T-helper 1 cell treated with Interleukin-12 subunit alpha and Interleukin-12 subunit beta and Interleukin-4 antibody, amounts not matched to agents 30 μg/mL and 1 μg/mL, for 36 hours (primary cell): Measurements from ENCODE around the gene TRAF3.

Experiments
- H3K27ac Mint-ChIP-seq: one replicate; pipeline ENCODE4 v1.8.0; 2021; ENCODE audit warnings: mild to moderate bottlenecking, mixed read lengths
- H3K27me3 Mint-ChIP-seq: one replicate; pipeline ENCODE4 v1.8.0; 2021; ENCODE audit warnings: low read depth, mixed read lengths
- H3K36me3 Mint-ChIP-seq: one replicate; pipeline ENCODE4 v1.8.0; 2021; ENCODE audit warnings: low read depth, mixed read lengths
- H3K4me1 Mint-ChIP-seq: one replicate; pipeline ENCODE4 v1.8.0; 2021; ENCODE audit warnings: low read depth, mixed read lengths
- H3K4me3 Mint-ChIP-seq: one replicate; pipeline ENCODE4 v1.8.0; 2021; ENCODE audit warnings: mild to moderate bottlenecking, moderate library complexity, mixed read lengths
- H3K9me3 Mint-ChIP-seq: one replicate; pipeline ENCODE4 v1.8.0; 2021; ENCODE audit warnings: mixed read lengths

The TRAF3 gene

DNA sequence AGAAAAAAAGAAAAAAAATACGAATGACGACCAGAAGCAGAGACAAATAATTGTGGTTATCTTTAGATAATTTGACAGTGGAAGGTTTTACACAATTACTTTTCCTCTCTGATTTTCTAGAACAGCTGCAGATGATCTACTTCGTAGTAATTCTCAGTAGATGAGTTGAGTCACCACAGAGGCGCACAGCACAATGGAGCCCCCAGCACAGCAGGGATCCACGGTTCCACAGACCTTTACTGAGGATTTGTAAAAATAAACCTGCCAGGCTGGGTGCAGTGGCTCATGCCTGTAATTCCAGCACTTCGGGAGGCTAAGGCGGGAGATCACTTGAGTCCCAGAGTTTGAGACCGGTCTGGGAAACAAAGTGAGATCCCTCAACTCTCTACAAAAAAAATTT lies 174.6 kb downstream of the TRAF3 start:
- H3K4me3 Mint-ChIP-seq, result no peak overlapping the region
- H3K36me3 Mint-ChIP-seq, result no peaks in the 10 kb centered on the region
- H3K27ac Mint-ChIP-seq, result no peak overlapping the region
- no peaks in the 10 kb centered on the region for H3K27me3 Mint-ChIP-seq
- peaks cover 14% of the 10 kb centered on the region for H3K4me1 Mint-ChIP-seq
- no peaks in the 10 kb centered on the region for H3K9me3 Mint-ChIP-seq

DNA sequence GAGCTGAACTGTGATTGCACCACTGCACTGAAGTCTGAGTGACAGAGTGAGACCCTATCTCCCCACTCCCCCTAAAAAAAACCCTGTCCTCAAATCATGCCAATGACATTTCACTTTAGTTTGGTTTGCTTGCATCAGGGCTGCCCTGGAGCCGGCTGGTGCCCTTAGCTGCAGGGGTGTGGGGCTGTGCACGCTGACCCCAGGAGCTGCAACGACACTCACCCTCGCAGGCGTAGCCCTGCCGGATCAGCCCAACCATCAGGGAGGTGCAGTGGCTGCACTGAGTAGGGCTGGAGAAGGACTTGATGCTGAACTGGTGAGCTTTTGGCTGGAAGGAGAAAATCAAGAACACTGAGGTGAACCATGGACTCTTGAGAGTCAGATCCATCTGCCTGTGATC lies 175.0 kb downstream of the TRAF3 start:
- no peak overlapping the region for H3K4me3 Mint-ChIP-seq
- H3K27ac Mint-ChIP-seq, result no peak overlapping the region
- no peaks in the 10 kb centered on the region for H3K36me3 Mint-ChIP-seq
- no peaks in the 10 kb centered on the region for H3K27me3 Mint-ChIP-seq
- no peaks in the 10 kb centered on the region for H3K9me3 Mint-ChIP-seq
- H3K4me1 Mint-ChIP-seq, result peaks cover 11% of the 10 kb centered on the region

DNA sequence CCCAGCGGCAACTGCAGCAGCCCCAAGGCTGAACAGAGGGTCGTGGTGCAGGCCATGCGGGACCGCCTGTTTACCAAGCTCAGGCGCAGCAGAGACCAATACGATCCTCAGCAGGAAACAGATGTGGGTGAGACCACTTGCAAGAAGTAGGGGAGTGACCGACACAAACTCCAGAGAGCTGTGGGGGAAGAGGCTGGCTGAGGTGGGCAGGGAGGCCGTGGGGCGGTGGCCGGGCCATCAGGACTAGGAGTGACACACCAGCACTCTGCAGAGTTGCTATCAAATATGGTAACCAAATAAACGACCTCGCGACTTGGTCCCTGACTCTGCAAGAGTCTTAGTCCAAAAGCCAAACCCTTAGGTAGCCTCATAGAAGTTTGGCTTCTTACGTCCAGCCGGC lies 175.9 kb downstream of the TRAF3 start:
- H3K4me1 Mint-ChIP-seq, result peaks cover 9% of the 10 kb centered on the region
- no peaks in the 10 kb centered on the region for H3K36me3 Mint-ChIP-seq
- H3K27ac Mint-ChIP-seq, result no peak overlapping the region
- H3K27me3 Mint-ChIP-seq, result no peaks in the 10 kb centered on the region
- H3K9me3 Mint-ChIP-seq, result no peaks in the 10 kb centered on the region
- no peak overlapping the region for H3K4me3 Mint-ChIP-seq

DNA sequence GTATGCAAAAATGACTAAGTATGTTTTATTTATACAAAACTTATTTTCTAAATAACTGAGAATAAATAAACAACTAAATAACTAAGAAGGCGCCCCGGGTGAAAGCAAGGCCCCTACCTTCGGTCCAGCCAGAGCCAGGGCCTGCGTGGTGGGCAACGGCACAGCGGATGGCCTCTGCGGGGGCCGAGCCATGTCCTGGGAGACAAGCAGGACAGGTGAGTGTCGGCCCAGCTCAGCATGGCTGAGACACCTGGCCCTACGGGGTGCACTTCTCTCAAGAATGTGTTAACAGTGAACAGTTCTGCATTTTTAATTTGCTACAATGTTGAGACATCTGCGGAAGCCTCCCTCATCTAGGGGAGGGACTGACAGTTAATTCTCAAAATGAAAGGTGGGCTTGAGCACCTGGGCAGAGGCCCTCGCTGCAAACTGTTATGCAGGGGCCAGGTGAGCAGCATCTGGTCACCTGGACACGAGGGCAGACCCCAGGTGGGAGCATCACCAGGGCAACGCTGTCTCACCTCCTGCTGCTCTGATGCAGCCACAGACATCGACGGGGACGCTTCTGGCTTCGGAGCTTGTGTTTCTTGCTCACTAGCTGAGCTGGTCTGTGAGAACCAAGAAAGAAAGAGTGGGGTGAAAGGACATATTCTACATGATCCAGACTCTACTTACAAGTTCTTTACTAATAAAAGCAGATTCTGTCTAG lies 177.0 kb downstream of the TRAF3 start:
- H3K27ac Mint-ChIP-seq, result no peak overlapping the region
- H3K9me3 Mint-ChIP-seq, result no peaks in the 10 kb centered on the region
- no peak overlapping the region for H3K4me3 Mint-ChIP-seq
- H3K27me3 Mint-ChIP-seq, result no peaks in the 10 kb centered on the region
- H3K4me1 Mint-ChIP-seq, result peaks cover 4% of the 10 kb centered on the region
- H3K36me3 Mint-ChIP-seq, result no peaks in the 10 kb centered on the region

DNA sequence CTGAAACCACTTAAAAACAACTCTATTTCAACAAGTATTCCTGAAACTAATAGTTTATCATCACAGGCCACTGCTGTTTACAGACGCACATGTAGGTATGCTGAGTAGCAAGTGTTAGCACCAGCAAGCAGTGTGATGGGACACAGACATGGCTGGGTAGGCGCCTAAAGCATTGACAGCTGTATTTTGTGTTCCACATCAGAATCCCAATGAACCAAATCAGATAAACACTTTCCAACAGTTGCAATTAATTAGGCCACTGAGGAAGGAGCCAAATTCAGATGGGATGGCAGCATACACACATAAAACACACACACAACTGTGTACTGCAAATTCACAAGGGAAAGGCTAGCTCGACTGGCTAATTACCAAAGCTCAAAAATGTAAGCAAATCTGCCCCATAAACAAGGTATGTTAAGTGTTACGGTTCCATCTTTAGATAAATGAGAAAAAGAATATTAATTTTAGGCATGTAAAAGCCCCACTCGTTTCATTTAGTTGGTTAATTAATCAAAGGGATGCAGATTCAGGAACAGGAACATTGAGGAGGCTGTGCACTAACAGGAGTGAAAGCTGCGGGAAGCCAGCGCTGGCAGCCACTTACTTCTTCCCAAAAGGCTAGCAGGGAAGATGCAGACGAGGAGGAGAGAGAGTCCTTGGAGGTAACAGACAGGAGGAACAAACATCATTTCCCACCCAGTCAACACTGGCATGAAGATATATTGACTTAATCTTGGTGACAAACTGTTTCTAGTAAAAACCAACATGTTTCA lies 178.6 kb downstream of the TRAF3 start:
- no peaks in the 10 kb centered on the region for H3K4me1 Mint-ChIP-seq
- no peaks in the 10 kb centered on the region for H3K9me3 Mint-ChIP-seq
- H3K36me3 Mint-ChIP-seq, result no peaks in the 10 kb centered on the region
- H3K27me3 Mint-ChIP-seq, result no peaks in the 10 kb centered on the region
- no peak overlapping the region for H3K27ac Mint-ChIP-seq
- H3K4me3 Mint-ChIP-seq, result no peak overlapping the region

DNA sequence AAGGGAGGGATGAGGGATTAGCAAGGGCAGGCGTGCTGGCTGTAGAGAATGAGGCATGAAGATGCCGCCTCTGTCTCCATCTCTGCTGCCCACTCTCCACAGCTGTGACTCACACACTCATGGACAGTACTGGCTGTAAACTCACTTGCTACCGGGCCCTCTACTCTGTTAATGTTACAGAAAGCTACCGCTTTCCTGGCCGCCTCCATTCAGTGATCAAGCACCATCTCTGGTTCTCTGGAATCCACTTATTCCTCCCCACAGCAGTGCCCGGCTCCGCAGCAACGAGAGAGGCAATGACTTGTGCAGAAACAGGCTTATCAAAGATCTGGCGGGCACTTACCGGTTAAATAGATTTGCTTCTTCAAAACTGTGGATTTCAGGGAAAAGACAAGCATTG lies 180.0 kb downstream of the TRAF3 start:
- Mint-ChIP-seq H3K4me1 (no peaks in the 10 kb centered on the region), H3K27ac (no peak overlapping the region), H3K27me3 (no peaks in the 10 kb centered on the region), H3K36me3 (no peaks in the 10 kb centered on the region), H3K4me3 (no peak overlapping the region), H3K9me3 (no peaks in the 10 kb centered on the region)

DNA sequence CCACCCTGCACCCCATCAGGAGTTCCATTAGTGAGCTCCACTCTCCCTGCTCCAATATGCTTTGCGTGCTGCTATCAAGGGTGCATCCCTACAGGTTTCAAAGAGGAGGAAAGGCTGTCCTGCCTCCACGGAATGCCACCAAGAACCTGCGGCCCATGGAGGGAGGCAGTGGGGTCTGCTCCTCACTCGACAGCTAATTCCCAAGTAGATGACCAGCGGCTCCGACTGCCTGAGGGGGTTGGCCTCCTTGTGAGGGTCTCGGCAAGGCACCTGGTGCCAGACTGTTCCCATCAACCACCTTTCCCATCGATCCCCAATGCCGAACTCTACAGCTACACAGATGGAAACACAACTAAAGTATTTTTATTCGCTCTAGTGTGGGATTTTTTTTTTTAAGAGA lies 181.2 kb downstream of the TRAF3 start:
- Mint-ChIP-seq H3K27me3 (no peaks in the 10 kb centered on the region), H3K36me3 (no peaks in the 10 kb centered on the region), H3K9me3 (no peaks in the 10 kb centered on the region), H3K4me1 (no peaks in the 10 kb centered on the region), H3K27ac (no peak overlapping the region), H3K4me3 (no peak overlapping the region)
